Left cardiac atrium (tissue), 4 donors: ENCODE results near the gene UVSSA. TPM values are rescaled to one million over a fixed set of nuclear protein-coding genes. Genes with fewer than 3 reads are reported as not detected.

ENCODE experiments used
- ATAC-seq, 2 donors: fragments of 200-7000 bp; cut with Tn5 transposase; one replicate each; pipeline ENCODE4 v1.9.1; 2020; ENCODE audit warnings: mild to moderate bottlenecking in 2 of 2, moderate library complexity in 2 of 2
- DNase-seq: peaks from one replicate; pipeline ENCODE4 v3.0.0-alpha.2; 2020
- intact Hi-C, 2 donors: fragments of 100-400 bp; cut with DNase I; formaldehyde crosslinking; loops; one replicate each; pipeline versions ENCODE4 v1.14.1 to v1.15.1; 2022 to 2023
- total RNA-seq, 2 donors: library from RNA; stranded (reverse); fragmentation: NEBNext Ultra II Directional; extraction: Animal tissue kit (Norgen Biotek cat#: 25700); gene quantifications; one replicate each; pipeline ENCODE4 v1.2.1, GENCODE V29; 2021
- donor health status: DM: no; HTN: yes; CAD: no.
- donor health status: DM: no; HTN: yes; CAD: no; lungs with severe emphysema.
- donor health status: DM: yes; HTN: yes; CAD: no.
- donor health status: Dilated cardiomyopathy.

The UVSSA gene
- total RNA-seq, 2 donors from 2014 or later = 7.9 to 8.4 TPM

GRCh38 chr4:1356181-1356998 is 9.4 kb downstream of the UVSSA start:
- peak; percentile 72 for DNase-seq
- intact Hi-C loops = loop anchor here (1.0 to 10.0 kb wide), 5 partner anchors 158 to 371 kb away; partner anchors contain the start of genes TACC3 (in 1 of the 2) and TMEM129 (in 1 of the 2)
- ATAC-seq = peak in 1 of 2 donors; percentile 21

- ATAC-seq (no peak), DNase-seq (no peak)
- intact Hi-C loops = loop anchor here (2.0 to 10.0 kb wide), 4 partner anchors 157 to 370 kb away; partner anchors contain the start of genes TACC3 (in 1 of the 2) and TMEM129 (in 1 of the 2)
These were observed 10.6 kb downstream of the UVSSA start for GRCh38 chr4:1357356-1358248.

DNA sequence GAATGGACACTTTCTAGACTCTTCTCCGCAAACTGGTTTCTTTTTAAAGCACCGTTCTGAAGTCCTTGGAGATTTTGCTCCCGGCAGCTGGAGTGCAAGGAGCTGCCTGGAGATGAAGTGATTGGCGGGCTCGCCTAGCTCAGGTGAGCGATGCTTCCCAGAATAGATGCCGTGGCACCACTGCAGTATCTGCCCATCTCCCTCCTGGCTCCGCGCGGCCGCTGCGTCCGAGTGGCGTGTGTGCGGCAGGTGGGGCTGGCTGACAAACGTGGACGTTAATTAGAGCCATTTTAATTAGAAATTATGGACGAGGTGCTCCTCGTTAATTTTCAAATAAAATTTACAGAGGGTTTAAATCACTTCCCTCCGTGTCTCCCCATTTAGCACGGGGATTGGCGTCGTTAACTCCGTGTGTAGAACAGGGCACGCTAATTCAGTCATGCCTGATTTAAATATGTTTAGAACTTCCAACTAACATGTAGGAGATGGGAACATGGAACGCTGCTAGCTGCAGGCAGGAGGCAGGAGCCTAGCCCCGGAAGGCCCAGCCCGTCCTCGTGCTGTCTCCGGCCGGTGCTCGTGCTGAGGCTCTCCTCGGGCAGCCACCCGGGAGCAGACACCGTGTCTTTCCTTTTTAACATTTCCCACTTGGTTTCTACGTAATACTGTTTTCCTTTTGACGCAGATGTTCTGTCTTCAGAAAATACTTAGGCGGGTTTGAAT is 11.6 kb downstream of the UVSSA start:
- DNase-seq (no peak), ATAC-seq (no peak)
- intact Hi-C loops = loop anchor here (5.0 to 10.0 kb wide), 3 partner anchors 156 to 369 kb away; partner anchors contain the start of genes TACC3 (in 1 of the 2) and TMEM129 (in 1 of the 2)

GRCh38 chr4:1359144-1359501 is 12.1 kb downstream of the UVSSA start:
- ATAC-seq (no peak), DNase-seq (no peak)

GRCh38 chr4:1359976-1360375 is 13.0 kb downstream of the UVSSA start:
- DNase-seq (no peak), ATAC-seq (no peak)
- intact Hi-C loops = loop anchor here (5.0 to 10.0 kb wide), 3 partner anchors 155 to 367 kb away; partner anchors contain the start of genes TACC3 (in 1 of the 2) and TMEM129 (in 1 of the 2)

More at GRCh38 chr4:1359144-1359501, 12.1 kb downstream of the UVSSA start:
- intact Hi-C loops = loop anchor here (5.0 to 10.0 kb wide), 3 partner anchors 156 to 368 kb away; partner anchors contain the start of genes TACC3 (in 1 of the 2) and TMEM129 (in 1 of the 2)

DNA sequence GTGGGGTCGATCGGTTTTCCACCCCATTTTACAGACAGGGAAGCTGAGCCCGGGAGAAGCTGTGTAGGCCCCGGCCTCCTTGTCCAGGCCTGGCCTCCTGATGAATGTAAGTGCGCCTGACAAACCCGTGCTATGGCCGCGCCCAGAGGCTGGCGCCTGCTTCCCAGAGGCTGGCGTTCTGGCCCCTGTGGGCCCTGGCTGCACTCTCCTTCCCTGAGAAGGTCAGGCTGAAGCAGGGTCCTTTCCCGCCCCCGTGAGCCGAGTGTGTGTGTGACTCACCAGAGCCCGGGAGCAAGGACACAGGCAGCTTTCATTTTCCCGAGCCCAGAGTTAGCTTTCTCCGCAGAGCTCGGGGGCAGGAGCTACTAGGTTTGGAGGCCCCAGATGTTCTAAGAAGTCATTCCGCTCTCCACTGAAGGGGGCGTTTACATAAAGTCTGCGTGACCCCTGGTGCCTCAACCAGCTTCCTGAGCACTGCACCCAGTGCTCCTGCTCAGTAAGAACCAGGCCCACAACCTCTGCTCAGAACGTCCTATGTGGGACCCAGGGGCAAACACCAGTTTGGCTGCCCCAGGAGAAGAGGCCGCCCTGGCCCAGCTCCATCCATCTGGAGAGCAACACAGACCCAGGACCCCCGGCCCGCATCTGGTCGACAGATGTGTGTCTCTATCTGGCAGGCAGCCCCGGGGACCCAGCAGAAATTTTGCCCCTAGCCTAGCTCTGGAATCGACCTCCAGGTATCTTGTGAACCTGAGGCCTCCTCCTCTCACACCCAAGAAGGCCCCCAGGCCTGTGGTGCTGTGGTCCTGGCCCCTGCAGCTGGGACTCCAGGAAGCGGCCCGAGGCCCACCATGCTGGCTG is 13.6 kb downstream of the UVSSA start:
- ATAC-seq (no peak), DNase-seq (no peak)
- intact Hi-C loops = no loop called here

DNA sequence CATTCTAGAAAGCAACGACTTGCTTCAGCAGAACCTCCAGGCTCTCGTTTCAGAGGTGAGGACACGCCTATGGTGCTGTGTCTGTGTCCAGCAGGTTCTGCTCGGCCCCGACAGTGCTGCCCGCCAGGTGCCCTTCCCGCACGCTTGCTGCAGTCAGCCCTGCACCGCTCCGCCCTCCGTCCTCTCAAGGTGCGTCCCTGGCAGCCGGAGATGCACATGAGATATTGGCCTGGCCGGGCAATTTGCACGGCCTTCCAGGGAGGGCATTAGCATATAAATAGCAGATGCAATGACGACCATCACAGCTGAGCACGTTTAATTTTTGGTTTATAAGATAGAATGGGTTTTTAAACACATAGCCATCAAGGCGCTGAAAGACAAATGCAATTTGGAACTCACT is 14.4 kb downstream of the UVSSA start:
- no peak for DNase-seq
- intact Hi-C loops = no loop called here

DNA sequence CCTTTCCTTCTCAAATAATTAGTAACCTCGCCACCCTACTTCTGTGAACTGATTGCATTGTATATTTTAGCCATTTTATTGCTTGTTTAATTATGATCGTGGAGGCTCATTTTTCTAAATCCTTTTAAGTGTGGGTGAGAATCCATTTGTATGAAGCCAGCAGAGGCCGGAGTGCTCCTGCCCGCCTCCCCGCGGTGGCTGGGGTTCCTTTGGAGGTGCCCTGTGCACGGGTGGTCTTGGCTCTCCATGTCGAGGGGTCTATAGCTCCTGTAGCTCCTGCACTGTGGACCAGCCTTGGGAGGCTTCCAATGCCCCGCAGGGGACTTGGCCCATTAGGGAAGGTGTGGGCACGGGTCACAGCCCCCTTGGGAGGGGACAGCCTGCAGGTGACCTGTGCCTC is 15.0 kb downstream of the UVSSA start:
- ATAC-seq (no peak), DNase-seq (no peak)
- intact Hi-C loops = no loop called here

More for the DNA sequence above, 14.4 kb downstream of the UVSSA start:
- no peak for ATAC-seq

DNA sequence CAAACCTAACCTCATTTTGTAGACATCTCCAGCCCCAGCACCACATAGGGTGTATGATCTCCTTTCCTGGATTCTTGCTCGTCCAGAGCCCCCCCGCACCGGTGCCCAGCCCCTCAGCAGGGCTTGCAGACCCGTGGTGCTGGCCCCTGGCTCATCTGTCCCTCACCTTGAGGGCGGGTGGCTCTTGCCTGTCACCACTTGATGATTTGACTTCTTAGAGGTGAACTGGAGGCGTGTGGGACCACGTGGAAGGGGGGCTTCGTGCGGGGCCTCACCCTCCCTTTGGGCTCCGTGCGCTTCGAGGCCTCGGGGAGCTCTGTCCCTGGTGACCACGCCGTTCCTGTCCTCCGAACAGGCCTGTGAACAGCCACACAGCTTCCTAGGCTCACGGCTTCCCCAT is 15.5 kb downstream of the UVSSA start:
- DNase-seq (no peak), ATAC-seq (no peak)
- intact Hi-C loops = no loop called here

DNA sequence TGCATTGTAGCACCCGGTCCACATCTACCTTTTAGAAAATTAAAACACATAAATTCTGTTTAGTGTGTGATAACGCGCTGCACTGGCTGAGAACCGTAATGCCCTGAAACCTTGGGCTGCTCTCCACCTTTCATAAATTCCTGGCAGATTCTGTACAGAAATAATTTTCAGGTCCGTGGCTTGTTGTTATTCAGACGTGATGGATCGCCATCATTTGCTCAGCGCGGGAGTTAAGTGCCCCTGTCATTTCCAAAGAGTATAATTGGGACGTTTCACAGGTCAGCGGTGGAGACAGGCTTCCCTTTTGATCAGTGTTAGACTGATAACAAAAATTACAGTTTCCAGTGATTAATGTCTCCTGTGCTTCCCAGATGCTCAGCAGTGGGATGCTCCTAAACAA is 16.5 kb downstream of the UVSSA start:
- intact Hi-C loops = no loop called here
- ATAC-seq (no peak), DNase-seq (no peak)

DNA sequence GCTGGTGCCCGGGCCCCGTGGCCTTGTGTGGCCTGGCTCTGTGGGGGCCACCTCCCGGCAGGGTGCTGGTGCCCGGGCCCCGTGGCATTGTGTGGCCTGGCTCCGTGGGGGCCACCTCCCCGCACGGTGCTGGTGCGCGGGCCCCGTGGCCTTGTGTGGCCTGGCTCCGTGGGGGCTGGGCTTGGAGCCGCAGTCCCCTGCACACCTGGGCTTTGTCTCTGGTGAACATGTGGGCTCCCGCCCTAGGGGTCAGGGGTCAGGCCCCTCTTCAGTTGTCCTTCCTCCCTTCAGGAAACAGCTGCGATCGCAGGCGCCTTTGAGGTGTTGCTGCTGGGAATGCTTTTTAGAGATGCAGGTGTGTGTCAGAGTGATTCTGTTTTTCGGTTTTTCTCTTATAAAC is 17.2 kb downstream of the UVSSA start:
- DNase-seq (no peak), ATAC-seq (no peak)
- intact Hi-C loops = no loop called here

- intact Hi-C loops = no loop called here
- DNase-seq (no peak), ATAC-seq (no peak)
These were observed 17.7 kb downstream of the UVSSA start for GRCh38 chr4:1364748-1365147.

DNA sequence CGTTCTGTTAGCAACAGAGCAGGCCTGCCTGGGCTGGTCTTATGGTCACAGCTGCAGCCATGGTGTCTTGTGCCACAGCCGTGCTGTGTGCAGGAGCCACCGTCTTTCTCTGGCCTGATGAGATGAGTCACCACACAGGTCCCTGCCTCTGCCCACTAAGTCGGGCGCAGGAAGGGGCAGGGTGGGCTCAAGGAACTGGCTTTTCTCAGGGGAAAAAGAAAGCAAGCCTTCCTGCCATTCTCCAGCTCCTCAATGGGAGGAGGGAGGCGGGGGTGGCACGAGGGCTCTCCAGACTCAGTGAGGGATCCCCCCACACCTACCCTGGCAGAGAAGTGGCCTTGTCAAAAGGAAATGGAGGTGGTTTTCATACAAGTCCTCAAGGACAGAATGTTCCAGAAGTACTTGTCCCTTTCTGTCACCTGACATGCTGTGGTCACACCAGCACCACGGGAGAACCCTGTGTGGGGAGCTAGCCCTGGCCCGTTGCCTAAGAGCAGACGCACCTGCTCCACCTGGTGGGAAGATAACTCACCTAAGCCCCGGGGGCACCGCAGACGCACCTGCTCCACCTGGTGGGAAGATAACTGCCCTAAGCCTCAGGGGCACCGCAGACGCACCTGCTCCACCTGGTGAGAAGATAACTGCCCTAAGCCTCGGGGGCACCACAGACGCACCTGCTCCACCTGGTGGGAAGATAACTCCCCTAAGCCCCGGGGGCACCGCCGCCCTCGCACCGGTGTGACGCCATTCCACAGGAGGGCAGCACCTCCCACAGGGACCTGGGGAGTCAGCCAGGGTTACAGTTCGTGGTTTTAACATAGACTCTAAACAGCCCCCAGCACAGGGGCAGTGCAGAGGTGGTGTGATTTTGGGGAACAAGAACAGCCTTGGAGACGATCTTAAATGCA is 18.5 kb downstream of the UVSSA start:
- no peak for ATAC-seq
- intact Hi-C loops = no loop called here
- DNase-seq = peak; percentile 2

- intact Hi-C loops = no loop called here
- ATAC-seq = no peak
- peak; percentile 11 for DNase-seq
These were observed 19.6 kb downstream of the UVSSA start for GRCh38 chr4:1366371-1367229.

DNA sequence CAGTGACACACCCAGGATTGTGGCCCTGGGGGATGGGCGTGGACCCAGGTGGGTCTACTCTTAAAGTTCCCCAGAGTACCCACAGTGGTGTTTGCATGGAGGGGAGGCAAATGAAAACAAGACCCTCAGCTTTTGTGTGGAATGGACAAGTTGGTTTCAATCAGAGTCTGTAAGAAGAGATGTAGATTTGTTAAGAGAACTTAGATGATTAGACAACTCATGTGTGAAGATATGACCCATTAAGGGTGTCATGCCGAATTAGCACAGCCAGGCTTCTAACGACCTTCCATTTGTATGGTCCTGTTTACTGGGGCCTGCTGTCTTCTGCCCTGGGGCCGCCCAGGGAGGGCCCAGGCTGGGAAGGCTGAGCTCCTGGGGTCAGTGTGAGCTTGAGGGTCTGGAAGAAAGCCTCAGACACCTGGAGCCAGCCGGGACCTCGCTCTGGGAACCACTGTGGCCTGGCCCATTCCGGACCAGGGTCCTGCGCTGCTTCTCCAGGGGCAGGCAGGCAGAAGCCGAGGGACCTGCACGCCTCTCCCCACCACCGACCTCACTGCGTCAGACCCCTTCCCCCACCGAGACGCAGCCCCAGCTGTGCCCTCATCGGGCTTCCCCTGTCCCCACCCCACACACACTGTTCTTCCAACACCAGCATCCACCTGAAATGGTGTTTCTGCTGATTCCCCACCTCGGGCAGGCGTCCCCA is 20.4 kb downstream of the UVSSA start:
- ATAC-seq (no peak), DNase-seq (no peak)
- intact Hi-C loops = no loop called here

DNA sequence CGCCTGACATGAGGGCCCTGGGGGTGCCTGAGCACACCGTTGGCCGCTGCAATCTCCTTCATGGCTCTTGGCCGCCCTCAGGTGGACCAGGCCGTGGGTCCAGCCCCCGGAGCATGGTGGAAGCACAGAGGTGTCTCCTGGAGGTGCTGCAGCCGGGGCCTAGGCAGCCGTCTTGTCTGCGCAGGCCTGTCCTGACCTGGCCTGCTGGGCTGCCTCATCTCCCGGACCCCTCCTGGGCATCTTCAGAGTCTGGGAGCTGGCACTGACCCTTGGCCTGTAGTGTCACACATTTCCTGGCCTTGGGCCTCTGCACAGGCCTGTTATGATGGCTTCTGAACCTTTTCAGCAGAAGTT is 20.9 kb downstream of the UVSSA start:
- DNase-seq = peak; percentile 6
- intact Hi-C loops = no loop called here
- no peak for ATAC-seq
